D721Med (cell line): ENCODE data around the gene URM1.
A peak's percentile ranks its signal among the peaks of the same experiment; 100 is the strongest.

Experiments used
- DNase-seq: peaks from one replicate; pipeline ENCODE4 v3.0.0; 2011; ENCODE audit warnings: low spot score; ENCODE audit not compliant: insufficient read length
- FAIRE-seq: peaks from 2 replicates; lab custom pipeline; 2011; peaks lifted over from hg19 to GRCh38; lab: Jason Lieb, UNC
- TF ChIP-seq, protein P1 (sequence below): IDR thresholded peaks from 2 replicates; pipeline ENCODE4 v1.5.1; 2012; ENCODE audit warnings: mild to moderate bottlenecking, control low read depth; ENCODE audit not compliant: insufficient read depth; ENCODE audit errors: missing control alignments

Gene URM1

DNA sequence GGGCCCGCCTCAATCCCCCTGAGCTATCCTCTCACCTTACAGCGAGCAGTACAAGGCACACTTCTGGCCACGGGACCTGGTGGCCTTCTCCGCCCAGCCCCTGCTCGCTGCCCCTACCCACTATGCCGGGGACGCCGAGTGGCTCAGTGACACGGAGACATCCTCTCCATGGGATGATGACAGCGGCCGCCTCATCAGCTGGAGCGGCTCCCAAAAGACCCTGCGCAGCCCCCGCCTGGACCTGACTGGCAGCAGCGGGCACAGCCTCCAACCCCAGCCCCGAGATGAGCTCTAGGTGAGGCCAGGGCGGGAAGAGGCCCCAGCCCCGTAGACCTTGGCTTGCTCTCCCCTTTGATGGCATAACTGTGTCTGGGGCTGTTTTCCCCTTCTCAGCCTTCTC lies 64.4 kb downstream of the URM1 start:
- no peak for DNase-seq
- TF ChIP-seq, protein P1, sequence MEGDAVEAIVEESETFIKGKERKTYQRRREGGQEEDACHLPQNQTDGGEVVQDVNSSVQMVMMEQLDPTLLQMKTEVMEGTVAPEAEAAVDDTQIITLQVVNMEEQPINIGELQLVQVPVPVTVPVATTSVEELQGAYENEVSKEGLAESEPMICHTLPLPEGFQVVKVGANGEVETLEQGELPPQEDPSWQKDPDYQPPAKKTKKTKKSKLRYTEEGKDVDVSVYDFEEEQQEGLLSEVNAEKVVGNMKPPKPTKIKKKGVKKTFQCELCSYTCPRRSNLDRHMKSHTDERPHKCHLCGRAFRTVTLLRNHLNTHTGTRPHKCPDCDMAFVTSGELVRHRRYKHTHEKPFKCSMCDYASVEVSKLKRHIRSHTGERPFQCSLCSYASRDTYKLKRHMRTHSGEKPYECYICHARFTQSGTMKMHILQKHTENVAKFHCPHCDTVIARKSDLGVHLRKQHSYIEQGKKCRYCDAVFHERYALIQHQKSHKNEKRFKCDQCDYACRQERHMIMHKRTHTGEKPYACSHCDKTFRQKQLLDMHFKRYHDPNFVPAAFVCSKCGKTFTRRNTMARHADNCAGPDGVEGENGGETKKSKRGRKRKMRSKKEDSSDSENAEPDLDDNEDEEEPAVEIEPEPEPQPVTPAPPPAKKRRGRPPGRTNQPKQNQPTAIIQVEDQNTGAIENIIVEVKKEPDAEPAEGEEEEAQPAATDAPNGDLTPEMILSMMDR: no peak
- FAIRE-seq: no peak

DNA sequence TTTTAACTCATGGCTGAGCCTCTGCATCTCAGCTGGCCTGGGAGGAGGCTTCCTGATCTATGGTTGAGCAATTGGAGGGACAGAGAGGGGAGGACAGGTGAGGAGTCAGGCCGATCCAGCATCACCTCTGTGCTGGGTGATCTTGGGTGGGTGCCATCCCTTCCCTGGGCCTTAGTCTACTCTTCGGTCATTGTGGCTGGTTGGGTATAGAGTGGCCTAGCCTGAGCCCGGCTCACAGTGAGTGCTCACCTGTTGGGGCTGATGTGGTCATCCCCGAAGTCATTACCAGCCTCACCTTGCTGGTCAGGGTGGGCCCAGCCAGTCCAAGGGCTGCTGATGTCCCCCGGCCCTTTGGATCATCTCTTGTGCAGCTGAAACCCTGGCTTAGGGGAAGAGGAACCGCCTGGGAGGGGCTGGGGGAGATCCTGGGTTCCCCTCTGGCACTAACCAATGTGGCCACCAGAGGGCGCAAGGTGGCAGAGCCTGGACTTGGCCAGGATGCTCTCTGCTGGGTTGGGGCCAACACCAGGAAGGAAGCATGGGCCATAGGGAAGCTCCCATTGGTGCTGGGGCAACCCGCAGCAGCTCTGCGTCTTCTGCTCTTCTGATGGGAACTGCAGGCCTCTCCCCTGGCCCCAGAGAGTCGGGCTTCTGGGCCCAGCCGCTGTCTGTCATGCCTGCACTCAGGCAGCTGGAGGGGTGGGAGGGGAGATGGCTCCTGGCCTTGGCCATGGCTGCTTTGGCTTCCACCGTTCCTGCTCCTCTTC lies 67.4 kb downstream of the URM1 start:
- DNase-seq: peak; percentile 74
- FAIRE-seq: no peak
- TF ChIP-seq, protein P1: peak; percentile 87

DNA sequence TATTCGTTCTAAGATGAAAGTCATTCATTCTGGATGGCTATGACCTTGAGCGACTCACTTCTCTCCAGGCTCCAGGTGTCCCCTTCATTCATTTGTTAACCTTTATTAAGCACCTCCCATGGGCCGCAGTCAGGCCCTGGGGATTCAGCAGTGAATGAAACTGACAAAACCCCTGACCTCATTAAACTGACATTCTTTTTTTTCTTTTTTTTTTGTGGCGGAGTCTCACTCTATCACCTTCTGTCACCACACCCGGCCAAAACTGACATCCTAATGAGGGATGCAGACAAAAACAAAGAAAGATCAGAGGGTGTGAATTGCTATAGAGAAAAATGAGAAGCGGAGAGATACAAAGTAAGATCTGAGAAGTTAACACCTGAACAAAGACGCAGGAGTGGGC lies 68.1 kb downstream of the URM1 start:
- DNase-seq (no peak), FAIRE-seq (no peak)
- TF ChIP-seq, protein P1: no peak
